GM18505 (cell line): ENCODE measurements around the gene TBKBP1.

Experiments used
- ATAC-seq: cut with Tn5 transposase; IDR thresholded peaks from one replicate; pipeline ENCODE4 v1.9.1; 2021; ENCODE audit not compliant: unreplicated experiment
- POLR2A ChIP-seq: IDR thresholded peaks from 4 replicates; pipeline ENCODE4 v1.6.1; 2011; ENCODE audit warnings: borderline replicate concordance; ENCODE audit not compliant: insufficient read depth, insufficient read length; ENCODE audit errors: extremely low read depth

The TBKBP1 gene

DNA sequence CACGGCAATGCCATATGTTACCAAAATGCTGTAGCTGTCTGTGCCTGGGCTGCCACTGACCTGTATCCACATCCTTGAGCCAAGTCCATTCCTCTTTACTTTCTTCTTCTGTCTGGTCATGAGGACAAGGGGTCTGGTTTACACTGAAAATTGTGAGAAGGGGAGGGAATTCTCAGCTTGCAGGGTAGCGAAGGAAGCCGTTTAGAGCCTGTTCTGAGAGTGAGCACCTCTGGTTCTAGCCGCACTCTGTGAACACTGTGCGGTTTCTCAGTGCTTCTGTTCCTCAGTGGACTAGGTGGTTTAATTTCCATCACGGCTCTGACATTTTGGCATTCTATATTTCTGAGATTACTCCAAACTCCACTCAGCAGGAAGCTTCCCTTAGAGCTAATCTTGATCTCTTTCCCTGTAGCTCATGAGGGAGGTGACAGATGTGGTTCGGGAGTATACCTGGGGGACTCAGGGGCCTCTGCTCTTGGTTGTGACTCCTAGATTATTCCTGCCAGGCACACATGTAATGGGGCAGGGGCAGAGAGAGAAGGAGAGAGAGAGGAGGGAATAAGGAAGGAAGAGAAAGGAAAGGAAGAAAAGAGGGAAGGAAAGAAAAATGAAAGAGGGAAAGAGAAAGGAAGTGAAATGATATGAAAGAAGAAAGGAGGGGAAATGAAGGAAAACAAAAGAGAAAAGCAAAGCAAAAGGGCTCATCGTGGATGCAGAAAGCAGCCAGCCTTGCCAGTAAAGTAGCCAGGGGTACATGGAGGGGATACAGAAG, 24.9 kb downstream of the TBKBP1 start:
- no peak for TF ChIP-seq POLR2A
- ATAC-seq: no peak

- ATAC-seq: no peak
- TF ChIP-seq POLR2A: no peak
Observed at GRCh38 chr17:47719411-47720152, 25.6 kb downstream of the TBKBP1 start.

DNA sequence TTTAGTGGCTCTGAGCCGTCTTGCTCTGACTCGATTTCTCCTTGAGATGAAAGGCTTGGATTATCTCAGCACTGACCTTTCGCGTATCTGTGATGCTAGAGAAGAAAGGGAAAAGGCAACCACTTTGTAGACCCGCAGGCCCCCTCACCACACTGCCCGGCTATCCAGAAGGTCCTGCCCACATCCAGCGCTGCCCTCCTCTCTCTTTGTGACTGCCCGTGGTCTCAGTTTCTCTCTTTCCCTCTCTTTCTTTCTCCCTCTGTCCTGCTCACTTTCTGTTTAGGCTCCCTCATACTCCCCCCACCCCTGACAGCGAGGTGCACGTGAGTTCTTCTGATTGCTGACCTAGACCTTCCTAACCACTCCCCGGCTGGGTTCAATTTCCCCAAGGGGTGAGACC, 26.2 kb downstream of the TBKBP1 start:
- no peak for ATAC-seq
- TF ChIP-seq POLR2A: no peak

- ATAC-seq: no peak
- no peak for TF ChIP-seq POLR2A
Observed at GRCh38 chr17:47720754-47721533, 27.0 kb downstream of the TBKBP1 start.

DNA sequence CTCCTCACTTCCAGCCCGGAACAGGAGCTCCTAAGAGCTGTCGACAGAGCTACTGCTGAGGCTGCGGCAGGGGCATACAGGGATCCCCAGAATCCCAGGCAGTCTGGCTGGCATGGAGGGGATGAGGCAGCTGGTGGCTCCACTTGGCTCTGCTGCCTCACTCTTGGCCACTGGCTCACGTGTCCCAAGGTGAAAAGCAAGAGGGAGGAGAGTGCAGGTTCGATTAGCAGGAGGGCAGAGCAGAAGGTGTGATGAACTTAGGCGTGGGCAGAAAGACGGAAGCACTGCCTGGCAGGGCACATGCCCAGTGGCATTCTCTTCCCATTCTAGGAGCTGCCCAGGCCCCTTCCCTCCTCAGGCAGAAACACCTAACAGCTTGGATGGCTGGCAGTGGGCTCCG, 27.8 kb downstream of the TBKBP1 start:
- no peak for TF ChIP-seq POLR2A
- ATAC-seq: no peak

GRCh38 chr17:47724705-47725104, 30.7 kb downstream of the TBKBP1 start:
- TF ChIP-seq POLR2A: no peak
- no peak for ATAC-seq

DNA sequence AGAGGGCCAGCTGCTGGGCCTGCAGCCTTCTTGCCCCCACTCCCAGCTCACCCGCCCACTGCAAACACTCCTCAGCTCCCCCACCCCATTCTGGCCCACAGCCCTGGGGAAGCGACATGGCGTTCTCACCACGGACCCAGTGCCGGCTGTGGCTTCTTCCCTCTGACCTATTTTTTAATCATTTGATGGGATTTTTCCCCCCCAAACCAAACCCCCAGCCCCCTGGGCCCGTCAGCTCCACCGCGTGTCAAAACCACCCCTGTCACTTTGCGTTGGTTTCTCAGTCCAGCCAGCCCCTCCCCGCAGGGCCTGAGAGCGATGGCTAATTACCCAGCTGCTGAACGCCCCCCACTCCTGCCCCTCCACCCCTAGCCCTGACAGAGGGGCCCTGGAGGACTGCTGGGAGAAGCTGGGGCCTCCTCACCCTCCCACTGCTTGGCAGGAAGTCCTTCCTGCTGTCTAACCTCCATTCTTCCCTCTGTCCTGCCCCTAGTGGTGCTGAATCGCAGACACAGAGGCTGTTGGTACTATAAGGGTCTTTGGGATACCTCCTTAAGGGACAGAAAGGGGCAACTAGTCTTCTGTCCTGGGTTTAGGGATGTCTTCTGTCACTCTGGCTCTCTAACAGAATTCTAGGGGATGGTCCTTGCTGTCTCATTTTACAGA, 31.6 kb downstream of the TBKBP1 start:
- TF ChIP-seq POLR2A: no peak
- no peak for ATAC-seq

GRCh38 chr17:47726796-47727703, 33.1 kb downstream of the TBKBP1 start:
- TF ChIP-seq POLR2A: no peak
- no peak for ATAC-seq

DNA sequence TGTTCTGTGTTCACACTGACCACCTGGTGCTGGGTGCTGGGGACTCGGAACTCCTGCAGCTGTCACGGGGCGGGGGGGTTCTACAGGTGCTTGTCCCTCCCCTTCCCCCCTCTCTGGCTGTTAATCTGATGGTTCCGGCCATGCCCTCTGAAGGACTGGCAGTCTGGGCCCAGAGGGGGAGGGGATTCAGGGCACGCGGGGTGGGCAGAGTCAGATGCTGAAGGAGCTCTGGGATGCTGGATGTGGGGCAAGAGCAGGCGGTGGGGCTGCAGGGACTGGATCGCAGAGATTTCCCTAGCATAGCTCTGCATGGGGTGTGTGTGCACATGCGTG, 33.7 kb downstream of the TBKBP1 start:
- no peak for ATAC-seq
- no peak for TF ChIP-seq POLR2A

GRCh38 chr17:47728214-47728877, 34.4 kb downstream of the TBKBP1 start:
- no peak for TF ChIP-seq POLR2A
- ATAC-seq: no peak

DNA sequence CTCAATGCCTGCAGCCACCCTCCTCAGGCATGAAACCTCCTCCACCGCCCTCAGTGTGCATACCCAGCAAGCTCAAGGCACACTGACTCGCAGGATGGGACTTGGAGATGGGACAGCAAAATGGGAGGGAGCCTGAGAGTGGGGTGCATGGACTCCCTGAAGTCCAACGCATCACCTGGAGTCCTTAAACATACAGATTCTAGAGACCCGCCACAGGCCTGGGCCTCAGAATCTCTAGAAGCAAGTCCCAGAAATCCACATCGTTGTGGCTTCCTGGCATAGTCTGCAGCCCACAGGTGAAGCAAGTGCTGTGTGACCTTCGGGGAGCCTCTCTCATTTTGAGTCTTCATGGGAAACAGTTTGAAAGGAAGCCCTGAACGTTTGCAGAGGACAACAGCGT, 35.5 kb downstream of the TBKBP1 start:
- no peak for ATAC-seq
- TF ChIP-seq POLR2A: no peak

- no peak for ATAC-seq
- TF ChIP-seq POLR2A: no peak
Observed at GRCh38 chr17:47730681-47731080, 36.7 kb downstream of the TBKBP1 start.
